ENCODE results near the gene DNAJC12.

- peak; percentile 73 to 90 (median 82) for TF ChIP-seq CTCF (IDR thresholded peaks at IDR 0.05)
- TF ChIP-seq POLR2A (IDR thresholded peaks at IDR 0.05), result no peak
Observed at GRCh38 chr10:67779465-67780203, 58.4 kb downstream of the DNAJC12 start.

Data from heart left ventricle (tissue), 13 donors.